GM12865 (cell line): Measurements from ENCODE around the gene KRT85.

ENCODE experiments used
- DNase-seq: peaks from one replicate; pipeline ENCODE4 v3.0.0; 2010; ENCODE audit warnings: low read depth
- H3K4me3 ChIP-seq: 2 replicates; pipeline ENCODE4 v1.5.1; 2011; ENCODE audit warnings: mild to moderate bottlenecking, low read depth, low read length, control low read depth
- TF ChIP-seq, protein P1 (sequence below): IDR thresholded peaks from 2 replicates; pipeline ENCODE4 v1.5.1; 2011; ENCODE audit warnings: low read length, control low read depth, low read depth, inconsistent platforms; ENCODE audit not compliant: insufficient read depth; ENCODE audit errors: missing control alignments

The KRT85 gene

DNA sequence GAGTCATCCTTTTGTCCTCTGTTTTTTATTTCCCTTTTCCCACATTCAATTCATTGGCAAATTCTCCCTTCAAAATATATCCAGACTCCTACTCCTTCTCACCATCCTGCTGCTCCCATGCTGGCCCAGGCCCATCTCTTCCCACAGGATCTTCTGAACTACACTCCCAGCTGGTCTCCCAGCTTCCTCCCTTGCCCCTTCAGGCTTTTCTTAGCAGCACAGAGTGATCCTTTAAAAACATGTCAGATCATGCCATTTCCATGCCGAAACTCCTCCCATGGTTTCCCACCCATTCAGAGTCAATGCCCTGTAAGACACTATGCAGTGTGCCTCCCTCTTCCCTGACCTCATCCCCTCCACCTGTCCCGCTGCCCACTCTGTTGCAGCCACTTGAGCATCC lies 20.6 kb upstream of the KRT85 start:
- TF ChIP-seq, protein P1, sequence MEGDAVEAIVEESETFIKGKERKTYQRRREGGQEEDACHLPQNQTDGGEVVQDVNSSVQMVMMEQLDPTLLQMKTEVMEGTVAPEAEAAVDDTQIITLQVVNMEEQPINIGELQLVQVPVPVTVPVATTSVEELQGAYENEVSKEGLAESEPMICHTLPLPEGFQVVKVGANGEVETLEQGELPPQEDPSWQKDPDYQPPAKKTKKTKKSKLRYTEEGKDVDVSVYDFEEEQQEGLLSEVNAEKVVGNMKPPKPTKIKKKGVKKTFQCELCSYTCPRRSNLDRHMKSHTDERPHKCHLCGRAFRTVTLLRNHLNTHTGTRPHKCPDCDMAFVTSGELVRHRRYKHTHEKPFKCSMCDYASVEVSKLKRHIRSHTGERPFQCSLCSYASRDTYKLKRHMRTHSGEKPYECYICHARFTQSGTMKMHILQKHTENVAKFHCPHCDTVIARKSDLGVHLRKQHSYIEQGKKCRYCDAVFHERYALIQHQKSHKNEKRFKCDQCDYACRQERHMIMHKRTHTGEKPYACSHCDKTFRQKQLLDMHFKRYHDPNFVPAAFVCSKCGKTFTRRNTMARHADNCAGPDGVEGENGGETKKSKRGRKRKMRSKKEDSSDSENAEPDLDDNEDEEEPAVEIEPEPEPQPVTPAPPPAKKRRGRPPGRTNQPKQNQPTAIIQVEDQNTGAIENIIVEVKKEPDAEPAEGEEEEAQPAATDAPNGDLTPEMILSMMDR = no peak
- no peak overlapping the region for H3K4me3 ChIP-seq
- DNase-seq = no peak

DNA sequence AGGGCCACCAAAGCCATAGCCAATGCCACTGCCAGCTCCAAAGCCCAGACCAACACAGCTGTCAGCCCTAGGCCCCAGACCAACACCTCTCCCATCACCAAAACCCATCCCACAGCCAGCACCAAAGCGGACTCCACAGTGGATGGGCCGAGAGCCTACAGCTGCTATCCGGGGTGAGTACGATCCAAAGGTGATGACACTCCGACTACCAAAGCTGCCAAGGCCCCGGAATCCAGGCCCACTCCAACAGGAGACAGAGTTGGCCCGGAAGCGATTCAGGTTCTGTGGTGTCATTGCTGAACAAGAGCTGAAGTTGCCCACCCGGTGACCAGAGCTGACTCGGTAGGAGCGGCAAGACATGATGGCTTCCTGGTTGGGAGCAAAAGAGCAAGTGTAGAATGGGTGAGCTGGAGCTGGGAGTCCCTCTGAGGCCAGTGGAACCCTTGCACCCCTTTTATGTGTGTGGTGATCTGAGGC lies 18.0 kb upstream of the KRT85 start, which contains the start of gene KRT84:
Gene KRT84, minus strand, starts transcription at position 427 of the 477 bp plus-strand sequence. Its CDS starts 67 bp downstream, at position 360.
- no peak for DNase-seq
- TF ChIP-seq, protein P1 = no peak
- no peak within 1 kb of the TSS for H3K4me3 ChIP-seq

DNA sequence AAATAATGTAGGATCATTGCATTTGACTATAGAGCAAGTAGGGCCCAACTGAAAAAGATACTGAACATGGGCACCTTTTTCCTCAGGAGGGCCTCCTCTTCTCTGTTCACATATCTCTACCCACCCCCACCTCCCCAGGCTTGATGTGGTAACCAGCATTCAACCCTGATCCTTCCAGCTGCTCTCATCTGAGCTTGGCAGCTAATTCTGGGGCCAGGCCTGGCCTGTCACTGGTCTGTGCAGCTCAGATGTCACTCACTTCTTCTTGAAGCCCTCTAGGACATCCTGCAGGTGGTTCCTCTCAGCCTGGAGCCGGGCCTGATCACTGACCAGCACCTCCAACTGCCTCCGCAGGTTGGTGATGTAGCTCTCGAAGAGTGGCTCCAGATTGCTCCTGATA lies 16.1 kb upstream of the KRT85 start:
- TF ChIP-seq, protein P1 = no peak
- H3K4me3 ChIP-seq = no peak overlapping the region
- no peak for DNase-seq

DNA sequence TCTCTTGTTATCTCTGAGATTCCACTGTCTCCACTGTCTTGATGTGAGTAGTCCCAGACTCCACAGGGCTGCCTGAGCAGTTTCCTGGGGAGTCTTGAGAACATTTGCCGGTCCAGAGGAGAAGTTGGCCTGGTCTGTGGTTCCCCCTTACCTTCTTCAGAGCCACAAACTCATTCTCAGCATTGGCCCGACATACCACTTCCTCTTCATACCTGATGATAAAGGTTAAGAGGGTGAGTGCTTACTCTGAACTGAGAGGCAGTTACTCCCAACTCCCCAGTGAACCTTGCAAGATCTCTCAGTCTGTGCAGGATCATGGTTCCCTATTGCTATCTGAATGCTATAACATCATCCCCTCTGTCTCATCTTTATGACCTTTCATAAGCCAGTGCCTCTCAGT lies 15.6 kb upstream of the KRT85 start:
- no peak overlapping the region for H3K4me3 ChIP-seq
- DNase-seq = peak; percentile 27
- TF ChIP-seq, protein P1 = no peak

DNA sequence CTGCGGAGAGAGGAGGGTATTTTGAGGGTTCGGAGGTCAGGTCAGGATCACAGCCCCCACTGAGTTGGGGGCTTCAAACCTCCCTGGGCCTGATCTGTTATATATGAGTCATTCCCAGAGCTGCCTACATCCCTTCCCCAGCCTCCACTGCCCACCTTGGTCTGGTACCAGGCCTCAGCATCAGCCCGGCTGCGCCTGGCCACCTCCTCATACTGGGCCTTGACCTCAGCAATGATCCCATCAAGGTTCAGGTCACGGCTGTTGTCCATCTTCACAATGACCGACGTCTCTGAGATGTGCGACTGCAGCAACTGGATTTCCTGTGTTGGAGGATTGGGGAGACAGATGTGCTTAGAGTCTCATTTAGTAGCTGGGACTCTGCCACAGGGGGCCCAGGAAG lies 13.9 kb upstream of the KRT85 start:
- TF ChIP-seq, protein P1 = no peak
- DNase-seq = no peak
- no peak overlapping the region for H3K4me3 ChIP-seq

DNA sequence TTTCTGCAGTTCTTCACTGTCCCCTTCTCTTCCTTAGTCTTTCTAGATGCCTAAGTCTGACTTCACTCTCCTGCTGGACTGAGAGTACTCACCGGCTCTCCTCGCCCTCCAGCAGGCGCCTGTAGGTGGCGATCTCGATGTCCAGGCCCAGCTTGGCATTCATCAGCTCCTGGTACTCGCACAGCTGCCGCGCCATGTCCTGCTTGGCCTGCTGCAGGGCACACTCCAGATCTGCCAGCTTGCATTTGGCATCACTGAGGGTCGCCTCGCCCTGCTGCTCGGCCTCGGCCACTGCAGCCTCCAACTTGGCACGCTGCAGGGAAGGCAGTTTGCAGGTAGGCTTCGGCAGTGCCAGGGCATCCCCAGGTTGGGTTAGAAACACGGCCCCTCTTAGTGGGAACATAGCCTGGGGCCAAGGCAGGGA lies 13.0 kb upstream of the KRT85 start:
- TF ChIP-seq, protein P1 = peak; percentile 28
- no peak overlapping the region for H3K4me3 ChIP-seq
- DNase-seq = no peak

DNA sequence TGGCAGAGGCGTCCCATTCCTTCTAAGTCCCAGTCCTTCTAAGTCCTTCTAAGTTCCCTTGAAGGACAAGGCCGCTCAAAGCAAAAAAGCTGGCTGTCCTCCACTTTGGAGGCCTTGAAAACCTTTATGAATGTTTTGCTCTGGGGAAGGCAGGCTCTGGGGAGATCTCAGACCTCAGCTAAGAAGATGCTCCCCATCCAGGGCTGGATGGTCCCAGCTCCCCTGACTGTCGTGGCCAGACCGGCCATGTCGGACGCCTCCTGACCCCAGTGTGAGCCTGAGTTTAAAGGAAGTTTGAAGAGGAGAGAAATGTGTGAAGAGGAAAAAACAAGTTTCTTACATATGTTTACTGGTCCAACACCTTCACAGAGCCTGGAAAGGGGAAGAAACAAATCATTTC lies 12.3 kb upstream of the KRT85 start:
- DNase-seq = no peak
- TF ChIP-seq, protein P1 = no peak
- no peak overlapping the region for H3K4me3 ChIP-seq
